Measurements from ENCODE around the gene NACC2.

DNA sequence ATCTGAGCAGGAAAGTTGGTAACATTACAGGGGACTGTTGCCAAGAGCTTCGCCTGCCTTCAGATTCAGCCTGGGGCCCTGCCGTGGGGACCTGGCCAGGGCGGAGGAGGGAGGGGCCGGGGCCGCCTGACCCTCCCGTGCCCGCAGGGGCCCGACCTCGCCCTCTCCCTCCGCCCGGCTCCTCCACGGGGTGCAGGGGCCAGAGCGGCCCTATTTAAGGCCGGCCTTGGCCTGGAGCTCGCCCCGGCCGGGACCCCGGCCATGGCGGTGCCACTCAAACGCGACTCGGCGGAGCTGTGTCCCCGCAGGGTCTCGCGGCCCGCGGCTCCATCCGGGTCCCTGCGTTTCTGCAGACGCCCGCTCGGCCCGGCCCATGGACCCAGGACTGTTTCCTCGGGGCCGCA, 22.8 kb upstream of the NACC2 start:
- TF ChIP-seq CTCF (optimal IDR thresholded peaks at IDR 0.05 in 1 of 3, IDR thresholded peaks at IDR 0.05 in 1 of 3, conservative IDR thresholded peaks at IDR 0.05 in 1 of 3; ENCODE audit: extremely low read depth in 1 of 3, insufficient read depth in 2 of 3, low read length in 3 of 3) (no peak), EZH2 (IDR thresholded peaks at IDR 0.05; ENCODE audit: low read length) (no peak)
